ENCODE results near the gene PLEKHB2.

PLEKHB2 gene

GRCh38 chr2:131152074-131152473 lies 46.9 kb downstream of the PLEKHB2 start:
- Histone ChIP-seq H3K27ac (no peak overlapping the region), H3K27me3 (ENCODE audit: insufficient read depth, low read depth, severe bottlenecking) (no peaks in the 10 kb centered on the region), H3K9me3 (ENCODE audit: severe bottlenecking) (no peaks in the 10 kb centered on the region), H3K36me3 (peaks cover 17% of the 10 kb centered on the region), H3K4me3 (ENCODE audit: low read depth, low read length) (no peak overlapping the region)
- no peak for TF ChIP-seq CTCF (IDR thresholded peaks at IDR 0.05; ENCODE audit: low read depth, low read length)
- DNase-seq: no peak

- Histone ChIP-seq H3K27ac (no peak overlapping the region), H3K27me3 (ENCODE audit: insufficient read depth, low read depth, severe bottlenecking) (no peaks in the 10 kb centered on the region), H3K36me3 (peaks cover 12% of the 10 kb centered on the region), H3K9me3 (ENCODE audit: severe bottlenecking) (no peaks in the 10 kb centered on the region), H3K4me3 (ENCODE audit: low read depth, low read length) (no peak overlapping the region)
- TF ChIP-seq CTCF (IDR thresholded peaks at IDR 0.05; ENCODE audit: low read depth, low read length): no peak
- DNase-seq: no peak
These were observed 48.4 kb downstream of the PLEKHB2 start for GRCh38 chr2:131153529-131153928.

DNA sequence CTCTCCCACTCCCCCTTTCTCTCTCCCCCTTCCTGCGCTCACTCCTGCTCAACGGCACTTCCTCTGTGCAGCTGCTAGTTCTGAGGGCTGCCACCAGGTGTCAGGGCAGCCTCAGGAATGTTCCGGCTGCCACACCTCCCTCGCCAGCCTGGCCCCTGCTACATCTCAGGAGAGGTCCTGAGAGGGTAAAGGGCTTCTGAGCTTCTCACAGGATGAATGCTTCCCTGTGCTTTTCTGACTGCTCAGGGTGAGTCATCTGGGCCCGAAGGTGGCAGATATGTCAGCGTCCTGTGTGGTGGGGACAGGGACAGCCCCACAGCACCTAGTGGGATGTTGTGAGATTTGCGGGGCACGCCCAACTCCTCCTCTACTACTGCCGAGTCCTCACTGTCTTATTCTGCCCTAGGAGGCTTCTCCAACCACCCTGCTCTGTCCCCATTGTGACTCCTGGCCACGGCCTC lies 49.0 kb downstream of the PLEKHB2 start:
- peaks cover 12% of the 10 kb centered on the region for H3K36me3 ChIP-seq
- peak; percentile 82 for TF ChIP-seq CTCF (IDR thresholded peaks at IDR 0.05; ENCODE audit: low read depth, low read length)
- peak; percentile 67 for DNase-seq
- H3K27ac ChIP-seq: no peak overlapping the region
- no peak overlapping the region for H3K4me3 ChIP-seq (ENCODE audit: low read depth, low read length)
- H3K9me3 ChIP-seq (ENCODE audit: severe bottlenecking): no peaks in the 10 kb centered on the region
- H3K27me3 ChIP-seq (ENCODE audit: insufficient read depth, low read depth, severe bottlenecking): no peaks in the 10 kb centered on the region

DNA sequence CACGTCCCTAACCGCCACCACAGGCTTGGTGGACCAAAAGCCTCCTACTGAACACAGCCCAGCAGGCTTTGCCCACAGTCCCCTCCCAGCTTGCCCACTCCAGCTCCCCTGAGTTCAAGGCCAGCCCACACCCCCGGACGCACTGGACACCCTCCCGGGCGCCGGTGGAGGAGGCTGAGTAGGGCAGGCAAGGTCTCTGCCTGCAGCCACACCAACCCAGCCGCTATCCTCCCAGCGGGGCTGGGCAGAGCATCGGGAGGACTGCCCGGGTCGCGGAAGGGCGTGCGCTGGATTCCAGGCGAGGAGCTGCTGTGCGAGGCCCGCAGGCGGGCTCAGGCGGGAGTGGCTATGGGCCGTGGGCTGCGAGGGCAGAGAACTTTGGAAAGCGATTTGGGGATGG lies 49.5 kb downstream of the PLEKHB2 start:
- H3K9me3 ChIP-seq (ENCODE audit: severe bottlenecking): no peaks in the 10 kb centered on the region
- H3K36me3 ChIP-seq: peaks cover 8% of the 10 kb centered on the region
- no peak overlapping the region for H3K27ac ChIP-seq
- TF ChIP-seq CTCF (IDR thresholded peaks at IDR 0.05; ENCODE audit: low read depth, low read length): no peak
- no peak overlapping the region for H3K4me3 ChIP-seq (ENCODE audit: low read depth, low read length)
- H3K27me3 ChIP-seq (ENCODE audit: insufficient read depth, low read depth, severe bottlenecking): no peaks in the 10 kb centered on the region
- no peak for DNase-seq

GRCh38 chr2:131155208-131155855 lies 50.2 kb downstream of the PLEKHB2 start:
- no peak overlapping the region for H3K27ac ChIP-seq
- H3K9me3 ChIP-seq (ENCODE audit: severe bottlenecking): no peaks in the 10 kb centered on the region
- DNase-seq: no peak
- no peak for TF ChIP-seq CTCF (IDR thresholded peaks at IDR 0.05; ENCODE audit: low read depth, low read length)
- H3K36me3 ChIP-seq: peaks cover 4% of the 10 kb centered on the region; the same call in 1 of the 2 replicates
- no peaks in the 10 kb centered on the region for H3K27me3 ChIP-seq (ENCODE audit: insufficient read depth, low read depth, severe bottlenecking)
- no peak overlapping the region for H3K4me3 ChIP-seq (ENCODE audit: low read depth, low read length)

Measured in WERI-Rb-1 (cell line).